Colonic mucosa (tissue), 4 donors: ENCODE data around the gene BSPRY. TPM values are rescaled to one million over a fixed set of nuclear protein-coding genes. Genes with fewer than 3 reads are reported as not detected.
"Not testable (repeated sequence)": the region's sequence is repeated elsewhere in the genome, so short reads cannot be mapped to it uniquely, and the experiment has no call there.

ENCODE experiments used
- DNase-seq: peaks from one replicate; pipeline ENCODE4 v3.0.0-alpha.2; 2020
- H3K27ac ChIP-seq: fragments of 200-600 bp; one replicate; pipeline ENCODE4 v1.8.0; 2021
- H3K27me3 ChIP-seq: fragments of 200-600 bp; one replicate; pipeline ENCODE4 v1.8.0; 2021
- H3K36me3 ChIP-seq: fragments of 200-600 bp; one replicate; pipeline ENCODE4 v1.8.0; 2021
- H3K4me1 ChIP-seq: fragments of 200-600 bp; one replicate; pipeline ENCODE4 v1.8.0; 2021; ENCODE audit warnings: mild to moderate bottlenecking
- H3K4me3 ChIP-seq: fragments of 200-600 bp; one replicate; pipeline ENCODE4 v1.8.0; 2021
- H3K9ac ChIP-seq, 2 donors: one replicate each; pipeline ENCODE4 v1.7.0; 2013; ENCODE audit warnings: control low read depth in 2 of 2, low read depth in 2 of 2, low read length in 2 of 2
- H3K9me3 ChIP-seq: fragments of 200-600 bp; one replicate; pipeline ENCODE4 v1.8.0; 2021
- intact Hi-C: fragments of 100-400 bp; cut with DNase I; formaldehyde crosslinking; loops from one replicate; pipeline ENCODE4 v1.14.1; 2022
- total RNA-seq, 2 donors: library from RNA; stranded (reverse); fragmentation: NEBNext Ultra II Directional in 1 of 2; extraction: Animal tissue kit (Norgen Biotek cat#: 25700) in 1 of 2; gene quantifications; one replicate each; pipeline ENCODE4 v1.2.1, GENCODE V29; 2021
- TF ChIP-seq, protein P1 (sequence below): fragments of 200-600 bp; IDR thresholded peaks from one replicate; pipeline ENCODE4 v1.8.0; 2022; ENCODE audit warnings: antibody characterized with exemption, mild to moderate bottlenecking
- donor health status: healthy.
- donor health status: DM: no; HTN: no; CAD: no.
- donor health status: DM: no; HTN: no; CAD: no.

The BSPRY gene
- total RNA-seq, 2 donors from 2014 or later, result 25.6 to 34.2 TPM

- no peak overlapping the region for H3K27ac ChIP-seq
- TF ChIP-seq, protein P1, sequence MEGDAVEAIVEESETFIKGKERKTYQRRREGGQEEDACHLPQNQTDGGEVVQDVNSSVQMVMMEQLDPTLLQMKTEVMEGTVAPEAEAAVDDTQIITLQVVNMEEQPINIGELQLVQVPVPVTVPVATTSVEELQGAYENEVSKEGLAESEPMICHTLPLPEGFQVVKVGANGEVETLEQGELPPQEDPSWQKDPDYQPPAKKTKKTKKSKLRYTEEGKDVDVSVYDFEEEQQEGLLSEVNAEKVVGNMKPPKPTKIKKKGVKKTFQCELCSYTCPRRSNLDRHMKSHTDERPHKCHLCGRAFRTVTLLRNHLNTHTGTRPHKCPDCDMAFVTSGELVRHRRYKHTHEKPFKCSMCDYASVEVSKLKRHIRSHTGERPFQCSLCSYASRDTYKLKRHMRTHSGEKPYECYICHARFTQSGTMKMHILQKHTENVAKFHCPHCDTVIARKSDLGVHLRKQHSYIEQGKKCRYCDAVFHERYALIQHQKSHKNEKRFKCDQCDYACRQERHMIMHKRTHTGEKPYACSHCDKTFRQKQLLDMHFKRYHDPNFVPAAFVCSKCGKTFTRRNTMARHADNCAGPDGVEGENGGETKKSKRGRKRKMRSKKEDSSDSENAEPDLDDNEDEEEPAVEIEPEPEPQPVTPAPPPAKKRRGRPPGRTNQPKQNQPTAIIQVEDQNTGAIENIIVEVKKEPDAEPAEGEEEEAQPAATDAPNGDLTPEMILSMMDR, result no peak
- H3K36me3 ChIP-seq, result peaks cover 8% of the 10 kb centered on the region
- H3K4me1 ChIP-seq, result peaks cover 11% of the 10 kb centered on the region
- intact Hi-C loops, result no loop called here
- no peaks in the 10 kb centered on the region for H3K27me3 ChIP-seq
- peak overlapping the region in 1 of 2 donors; percentile 4 for H3K9ac ChIP-seq
- DNase-seq, result no peak
- H3K4me3 ChIP-seq, result no peak overlapping the region
- H3K9me3 ChIP-seq, result no peaks in the 10 kb centered on the region
Observed at GRCh38 chr9:113373676-113374392, 24.5 kb downstream of the BSPRY start.

GRCh38 chr9:113375057-113376023, 26.0 kb downstream of the BSPRY start:
- peak overlapping the region; percentile 69 for H3K4me3 ChIP-seq
- H3K27me3 ChIP-seq, result no peaks in the 10 kb centered on the region
- TF ChIP-seq, protein P1, result no peak
- H3K9me3 ChIP-seq, result no peaks in the 10 kb centered on the region
- H3K9ac ChIP-seq, result peak overlapping the region in 1 of 2 donors; percentile 70
- intact Hi-C loops, result no loop called here
- peak; percentile 76 for DNase-seq
- H3K27ac ChIP-seq, result peak overlapping the region; percentile 89
- peaks cover 8% of the 10 kb centered on the region for H3K36me3 ChIP-seq
- H3K4me1 ChIP-seq, result peaks cover 11% of the 10 kb centered on the region

GRCh38 chr9:113376634-113377567, 27.6 kb downstream of the BSPRY start, which contains the start of gene HDHD3:
Gene HDHD3 (minus strand): TSS chr9:113376986. CDS start chr9:113374354, 2,632 bp downstream.
- peaks cover 8% of the 10 kb centered on the region for H3K36me3 ChIP-seq
- peak within 1 kb of the TSS; percentile 69 for H3K4me3 ChIP-seq
- intact Hi-C loops, result no loop called here
- H3K9ac ChIP-seq, result peak within 1 kb of the TSS; percentile 84 to 85
- no peaks in the 10 kb centered on the region for H3K9me3 ChIP-seq
- DNase-seq, result peak; percentile 92
- no peaks in the 10 kb centered on the region for H3K27me3 ChIP-seq
- H3K27ac ChIP-seq, result peak within 1 kb of the TSS; percentile 89
- TF ChIP-seq, protein P1, result no peak
- H3K4me1 ChIP-seq, result peaks cover 11% of the 10 kb centered on the region

DNA sequence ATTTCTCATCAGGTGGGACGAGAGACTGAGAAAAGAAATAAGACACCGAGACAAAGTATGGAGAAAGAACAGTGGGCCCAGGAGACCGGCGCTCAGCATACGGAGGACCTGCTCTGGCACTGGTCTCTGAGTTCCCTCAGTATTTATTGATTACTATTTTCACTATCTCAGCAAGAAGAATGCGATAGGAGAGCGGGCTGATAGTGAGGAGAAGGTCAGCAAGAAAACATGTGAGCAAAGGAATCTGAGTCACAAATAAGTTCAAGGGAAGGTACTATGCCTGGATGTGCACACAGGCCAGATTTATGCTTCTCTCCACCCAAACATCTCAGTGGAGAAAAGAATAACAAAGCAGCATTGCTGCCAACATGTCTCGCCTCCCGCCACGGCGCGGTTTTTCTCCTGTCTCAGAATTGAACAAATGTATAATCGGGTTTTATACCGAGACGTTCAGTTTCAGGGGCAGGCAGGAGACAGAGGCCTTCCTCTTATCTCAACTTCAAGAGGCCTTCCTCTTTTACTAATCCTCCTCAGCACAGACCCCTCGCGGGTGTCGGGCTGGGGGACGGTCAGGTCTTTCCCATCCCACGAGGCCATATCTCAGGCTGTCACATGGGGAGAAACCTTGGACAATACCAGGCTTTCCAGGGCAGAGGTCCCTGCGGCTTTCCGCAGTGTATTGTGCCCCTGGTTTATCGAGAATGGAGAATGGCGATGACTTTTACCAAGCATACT, 29.9 kb downstream of the BSPRY start:
- H3K36me3 ChIP-seq, H3K4me1 ChIP-seq, H3K4me3 ChIP-seq, intact Hi-C loops, DNase-seq, H3K27me3 ChIP-seq, H3K27ac ChIP-seq, H3K9me3 ChIP-seq: not testable (repeated sequence)
- H3K9ac ChIP-seq, result peak overlapping the region in 1 of 2 donors; percentile 26

DNA sequence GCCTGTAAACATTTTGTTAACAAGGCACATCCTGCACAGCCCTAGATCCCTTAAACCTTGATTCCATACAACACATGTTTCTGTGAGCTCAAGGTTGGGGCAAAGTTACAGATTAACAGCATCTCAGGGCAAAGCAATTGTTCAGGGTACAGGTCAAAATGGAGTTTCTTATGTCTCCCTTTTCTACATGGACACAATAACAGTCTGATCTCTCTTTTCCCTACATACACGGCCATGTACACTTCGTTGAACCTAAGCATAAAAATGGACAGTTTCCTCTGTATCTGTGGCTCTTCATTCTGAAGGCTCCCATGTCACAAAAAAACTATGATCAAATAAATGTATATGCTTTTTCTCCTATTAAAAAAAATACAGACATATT, 30.5 kb downstream of the BSPRY start:
- peak overlapping the region in 1 of 2 donors; percentile 0 for H3K9ac ChIP-seq
- H3K4me3 ChIP-seq, DNase-seq, H3K27ac ChIP-seq, H3K9me3 ChIP-seq, H3K36me3 ChIP-seq, H3K4me1 ChIP-seq, H3K27me3 ChIP-seq: not testable (repeated sequence)
- intact Hi-C loops, result loop anchor here (5.0 kb wide), 1 partner anchor 38 kb away; the partner anchor contains the start of gene WDR31
